A673 (cell line): ENCODE data around the gene FUCA1. TPM values are rescaled to one million over a fixed set of nuclear protein-coding genes. Genes with fewer than 3 reads are reported as not detected.

Source experiments
- BruUV-seq: library from RNA; stranded (reverse); fragments of 400-500 nt; replicated peaks from 2 replicates; lab custom pipeline; 2021; lab: Mats Ljungman, UMichigan
- CTCF ChIA-PET: fragments of 300-600 bp; sonication (Branson Sonifier 250); formaldehyde crosslinking; loops from one replicate; lab custom pipeline; 2022; ENCODE audit warnings: antibody characterized with exemption; lab: Charles Lee
- POLR2A ChIA-PET: fragments of 300-600 bp; sonication (Branson Sonifier 250); formaldehyde crosslinking; loops from one replicate; lab custom pipeline; 2022; ENCODE audit warnings: antibody characterized with exemption; ENCODE audit not compliant: low non-redundant PET; lab: Charles Lee
- DNase-seq: peaks from one replicate; pipeline ENCODE4 v3.0.0-alpha.2; 2015; ENCODE audit warnings: low spot score
- H3K27ac ChIP-seq: fragments of 200-600 bp; sonication (generic); 2 replicates; pipeline ENCODE4 v1.5.1; 2016; ENCODE audit warnings: mixed run types, low read depth, mild to moderate bottlenecking, mixed read lengths, antibody characterized with exemption, low read length; ENCODE audit not compliant: poor library complexity, severe bottlenecking
- H3K27me3 ChIP-seq: fragments of 200-600 bp; sonication (generic); replicated peaks from 2 replicates; pipeline ENCODE4 v1.6.1; 2017; ENCODE audit warnings: mixed run types, low read depth, mild to moderate bottlenecking, mixed read lengths, antibody characterized with exemption, low read length; ENCODE audit not compliant: insufficient read depth, poor library complexity
- H3K36me3 ChIP-seq: fragments of 200-600 bp; sonication (generic); 2 replicates; pipeline ENCODE4 v1.6.1; 2016; ENCODE audit warnings: mixed run types, mild to moderate bottlenecking, mixed read lengths, antibody characterized with exemption, low read length; ENCODE audit not compliant: insufficient read depth, poor library complexity, severe bottlenecking
- H3K4me1 ChIP-seq: fragments of 200-600 bp; sonication (generic); 2 replicates; pipeline ENCODE4 v1.6.1; 2017; ENCODE audit warnings: mixed run types, mild to moderate bottlenecking, mixed read lengths, antibody characterized with exemption, low read length; ENCODE audit not compliant: insufficient read depth, poor library complexity, severe bottlenecking
- H3K4me3 ChIP-seq: fragments of 200-600 bp; sonication (generic); 2 replicates; pipeline ENCODE4 v1.5.1; 2016; ENCODE audit warnings: low read depth, mixed run types, mild to moderate bottlenecking, mixed read lengths, low read length; ENCODE audit not compliant: poor library complexity, severe bottlenecking
- H3K9me3 ChIP-seq: fragments of 200-600 bp; sonication (generic); 2 replicates; pipeline ENCODE4 v1.6.1; 2016; ENCODE audit warnings: mixed run types, low read depth, mild to moderate bottlenecking, mixed read lengths, antibody characterized with exemption, low read length; ENCODE audit not compliant: poor library complexity, severe bottlenecking
- CTCF ChIP-seq: fragments of 300-800, 200-600 bp; sonication (generic); conservative IDR thresholded peaks from 2 replicates; pipeline ENCODE4 v1.5.1; 2017; ENCODE audit warnings: low read depth, mild to moderate bottlenecking, antibody characterized with exemption, low read length, moderate library complexity, mixed read lengths
- EZH2 ChIP-seq: fragments of 200-600 bp; sonication (generic); IDR thresholded peaks from 2 replicates; pipeline ENCODE4 v1.6.1; 2017; ENCODE audit warnings: borderline replicate concordance, low read depth, mild to moderate bottlenecking, mixed read lengths, antibody characterized with exemption, low read length; ENCODE audit not compliant: poor library complexity, severe bottlenecking
- intact Hi-C: fragments of 100-400 bp; cut with micrococcal nuclease; formaldehyde crosslinking; loops from one replicate; pipeline ENCODE4 v1.10.0; 2022; ENCODE audit not compliant: unreplicated experiment
- total RNA-seq: library from RNA; stranded (reverse); gene quantifications from 2 replicates; pipeline ENCODE4 v1.2.3, GENCODE V29; 2021

Gene FUCA1
- total RNA-seq, 1 experiment from 2014 or later, result 8.9 TPM

- ChIA-PET POLR2A (no interaction called here), CTCF (no interaction called here)
- Histone ChIP-seq H3K9me3 (no peaks in the 10 kb centered on the region), H3K27ac (no peak overlapping the region), H3K36me3 (no peaks in the 10 kb centered on the region), H3K4me3 (no peak overlapping the region), H3K4me1 (no peaks in the 10 kb centered on the region), H3K27me3 (no peaks in the 10 kb centered on the region)
- DNase-seq, result no peak
- BruUV-seq, result no TSS peak
- TF ChIP-seq CTCF (no peak), EZH2 (no peak)
- intact Hi-C loops, result no loop called here
These were observed 40.6 kb upstream of the FUCA1 start for GRCh38 chr1:23908453-23909341.

- no peaks in the 10 kb centered on the region for H3K27me3 ChIP-seq
- no peak for DNase-seq
- ChIA-PET CTCF (interaction anchor here (0.7 to 0.8 kb wide), 2 partner anchors 10 to 272 kb away, joined by 3 to 8 read pairs; no protein-coding TSS in a partner anchor), POLR2A (no interaction called here)
- H3K4me3 ChIP-seq, result no peak overlapping the region
- no peaks in the 10 kb centered on the region for H3K9me3 ChIP-seq
- intact Hi-C loops, result no loop called here
- no peak overlapping the region for H3K27ac ChIP-seq
- no peaks in the 10 kb centered on the region for H3K4me1 ChIP-seq
- no peak for TF ChIP-seq EZH2
- TF ChIP-seq CTCF, result no peak
- no peaks in the 10 kb centered on the region for H3K36me3 ChIP-seq
- BruUV-seq, result no TSS peak
These were observed 38.6 kb upstream of the FUCA1 start for GRCh38 chr1:23906731-23907130.

- no peak overlapping the region for H3K27ac ChIP-seq
- H3K4me3 ChIP-seq, result no peak overlapping the region
- DNase-seq, result no peak
- H3K36me3 ChIP-seq, result no peaks in the 10 kb centered on the region
- no peaks in the 10 kb centered on the region for H3K27me3 ChIP-seq
- ChIA-PET POLR2A (no interaction called here), CTCF (no interaction called here)
- H3K4me1 ChIP-seq, result no peaks in the 10 kb centered on the region
- intact Hi-C loops, result no loop called here
- TF ChIP-seq CTCF, result no peak
- TF ChIP-seq EZH2, result no peak
- no TSS peak for BruUV-seq
- no peaks in the 10 kb centered on the region for H3K9me3 ChIP-seq
These were observed 37.5 kb upstream of the FUCA1 start for GRCh38 chr1:23905461-23906025.
